DMS79 (cell line): ENCODE results near the gene KLHDC8A.
A peak's percentile ranks its signal among the peaks of the same experiment; 100 is the strongest.
"Not testable (repeated sequence)": the region's sequence is repeated elsewhere in the genome, so short reads cannot be mapped to it uniquely, and the experiment has no call there.

Experiments
- DNase-seq: peaks from one replicate; lab custom pipeline; 2025; lab: John Stamatoyannopoulos, UW

The KLHDC8A gene

DNA sequence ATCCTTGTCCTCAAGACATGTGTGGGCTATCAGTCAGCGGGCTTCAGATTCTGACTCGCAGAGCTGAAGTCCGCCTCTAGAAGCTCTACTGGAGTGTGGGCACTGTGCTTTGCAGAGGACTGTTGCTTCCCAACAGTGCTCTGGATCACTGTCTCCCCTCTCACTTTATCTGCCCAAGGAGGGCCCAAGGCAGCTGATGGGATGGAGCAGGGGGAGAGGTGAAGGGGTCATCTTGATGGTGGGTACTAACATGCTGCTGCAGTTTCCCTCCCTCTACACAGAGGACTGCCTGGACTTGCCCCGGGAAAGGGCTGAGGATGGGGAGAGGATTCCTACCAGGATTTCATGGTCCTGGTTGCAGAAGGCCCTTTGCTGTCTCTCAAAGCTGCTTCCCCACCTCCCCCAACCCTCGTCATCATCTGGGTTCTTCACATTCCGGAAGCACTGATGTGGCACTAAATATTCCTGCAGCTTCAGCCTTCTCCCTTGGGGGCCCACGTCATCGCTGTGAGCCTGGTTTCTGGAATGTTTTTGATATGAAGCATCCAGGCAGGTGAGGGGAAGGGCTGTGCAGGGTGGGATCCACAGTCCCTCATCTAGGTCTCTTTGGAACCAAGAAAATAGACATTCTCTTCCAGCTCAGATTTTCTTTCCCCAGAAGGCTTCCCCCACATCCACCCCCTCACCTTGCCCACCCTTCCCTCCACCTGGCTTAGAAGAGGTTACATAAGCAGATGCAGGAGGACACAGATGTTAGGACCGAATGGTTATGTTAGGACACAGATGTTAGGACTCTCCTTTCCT lies 58.3 kb downstream of the KLHDC8A start:
- DNase-seq: peak; percentile 66

DNA sequence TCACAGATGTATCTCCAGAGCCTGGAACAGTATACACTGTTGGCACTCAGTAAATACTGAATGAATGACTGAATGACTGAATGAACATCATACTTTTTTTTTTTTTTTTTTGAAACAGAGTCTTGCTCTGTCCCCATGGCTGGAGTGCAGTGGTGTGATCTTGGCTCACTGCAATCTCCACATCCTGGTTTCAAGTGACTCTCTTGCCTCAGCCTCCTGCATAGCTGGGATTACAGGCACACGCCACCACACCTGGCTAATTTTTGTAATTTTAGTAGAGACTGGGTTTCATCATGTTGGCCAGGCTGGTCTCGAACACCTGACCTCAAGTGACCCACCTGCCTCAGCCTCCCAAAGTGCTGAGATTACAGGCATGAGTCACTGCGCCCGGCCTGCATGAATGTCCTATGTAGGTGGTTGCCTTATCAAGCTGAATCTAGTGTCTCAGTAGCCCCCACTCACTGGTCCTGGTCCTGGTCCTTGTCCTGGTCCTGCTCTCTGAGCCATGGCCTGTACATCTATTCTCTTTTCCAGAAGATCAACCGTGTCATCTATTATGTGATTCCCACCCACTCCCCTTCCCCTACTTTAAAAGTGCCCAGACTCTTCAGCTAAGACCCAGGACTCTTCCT lies 59.1 kb downstream of the KLHDC8A start:
- DNase-seq: not testable (repeated sequence)

DNA sequence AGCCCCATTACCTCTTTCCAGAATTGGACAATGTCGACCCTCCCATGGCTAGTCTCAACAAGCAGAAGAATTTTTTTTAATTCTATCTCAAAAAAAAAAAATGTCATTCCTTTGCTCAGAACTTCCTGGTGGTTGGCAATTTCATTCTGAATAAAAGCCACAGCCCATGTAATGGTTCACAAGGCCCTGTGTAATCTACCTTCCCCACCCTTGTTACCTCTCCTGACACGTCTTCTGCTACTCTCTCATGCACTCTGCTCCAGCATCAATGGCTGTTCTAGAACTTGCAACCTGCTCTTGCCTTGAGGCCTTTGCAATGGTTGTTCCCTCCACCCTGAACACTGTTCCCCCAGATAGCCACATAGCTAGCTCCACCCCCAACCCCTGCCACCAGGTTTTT lies 60.6 kb downstream of the KLHDC8A start:
- no peak for DNase-seq

DNA sequence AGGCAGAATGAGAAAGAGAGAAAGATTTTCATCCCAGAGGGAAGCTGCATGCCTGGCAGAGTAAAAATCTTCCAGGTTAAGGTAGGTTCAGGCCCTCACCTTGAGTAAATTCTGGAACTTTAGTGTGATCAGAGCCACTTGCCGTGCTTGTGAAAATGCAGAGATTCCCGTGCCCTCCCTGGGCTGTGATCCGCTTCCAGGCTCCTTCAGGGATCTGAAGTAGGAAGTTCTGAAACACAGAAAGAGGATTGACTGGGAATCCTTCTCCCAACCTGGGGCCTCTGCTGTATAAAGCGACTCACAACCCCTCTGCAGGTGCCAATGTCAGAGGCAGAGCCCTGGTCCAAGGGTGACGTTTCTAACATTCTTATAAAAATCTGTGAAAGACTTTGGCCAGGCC lies 61.8 kb downstream of the KLHDC8A start:
- no peak for DNase-seq

DNA sequence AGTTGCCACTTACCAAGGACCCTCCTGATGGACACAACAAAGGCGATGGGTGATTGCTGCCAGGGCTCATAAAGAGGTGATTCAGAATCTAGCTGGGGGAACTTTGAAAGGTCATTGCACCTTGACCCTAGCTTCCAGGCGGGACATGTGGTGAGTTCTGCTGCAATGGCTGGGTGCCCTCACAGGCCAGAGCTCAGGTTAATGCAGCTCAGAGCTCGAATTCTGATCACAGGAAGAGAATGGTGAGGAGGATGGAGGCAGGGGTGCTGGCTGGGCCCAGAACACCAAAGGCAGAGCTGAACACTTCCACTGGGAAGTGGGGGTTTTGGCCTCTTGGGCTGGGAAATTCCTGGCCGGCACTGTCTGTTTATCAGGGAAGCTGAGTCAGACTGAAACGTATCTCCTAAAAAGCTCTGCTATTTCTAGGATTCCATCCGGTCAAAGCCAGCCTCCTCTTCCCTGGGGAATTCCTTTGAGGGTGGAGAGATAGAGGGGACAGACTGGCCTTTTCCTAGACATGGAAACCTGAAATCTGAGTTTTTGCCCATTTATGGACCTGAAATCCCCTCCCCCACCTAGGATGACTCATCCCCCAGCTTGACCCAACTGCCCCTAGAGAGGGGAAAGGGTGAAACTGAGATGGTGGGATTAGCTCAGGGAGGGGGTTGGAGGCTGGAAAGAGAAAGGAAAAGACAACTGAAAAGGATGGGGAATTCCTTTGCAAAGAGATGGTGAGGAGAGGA lies 62.4 kb downstream of the KLHDC8A start:
- DNase-seq: no peak

DNA sequence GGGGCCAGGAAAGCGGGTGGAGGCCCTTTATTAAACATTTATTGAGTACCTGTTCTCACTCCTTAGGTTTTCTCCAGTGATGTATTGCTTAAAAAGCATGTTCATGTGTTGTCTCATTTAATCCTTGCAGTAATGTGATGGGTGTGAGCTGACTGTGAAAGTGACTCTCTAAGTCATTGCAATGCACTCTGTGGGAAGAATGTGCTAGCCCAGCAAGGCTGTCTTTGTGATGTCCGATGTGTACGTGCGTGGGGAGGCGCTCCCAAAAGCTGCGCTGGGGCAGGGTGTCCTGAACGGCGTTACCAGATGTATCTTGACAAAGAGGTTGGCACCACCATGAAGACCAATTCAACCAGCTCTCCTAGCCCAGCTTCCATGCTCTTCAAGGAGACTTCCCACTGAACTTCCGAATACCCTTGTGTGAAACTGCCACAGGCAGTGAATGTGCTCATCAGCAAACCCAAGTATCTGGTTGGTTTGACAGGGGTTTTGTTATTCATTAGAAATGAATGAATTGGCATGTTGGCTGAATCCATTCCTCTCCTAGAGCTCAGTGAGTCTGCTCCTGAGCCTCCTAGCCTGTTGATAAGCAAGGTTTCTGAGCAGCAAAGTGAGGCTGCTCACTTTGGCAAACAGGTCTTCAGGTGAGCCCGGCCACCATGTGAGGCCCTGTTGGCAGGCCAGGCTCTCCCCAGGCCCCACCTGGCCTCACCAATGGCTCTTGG lies 63.2 kb downstream of the KLHDC8A start:
- DNase-seq: no peak

DNA sequence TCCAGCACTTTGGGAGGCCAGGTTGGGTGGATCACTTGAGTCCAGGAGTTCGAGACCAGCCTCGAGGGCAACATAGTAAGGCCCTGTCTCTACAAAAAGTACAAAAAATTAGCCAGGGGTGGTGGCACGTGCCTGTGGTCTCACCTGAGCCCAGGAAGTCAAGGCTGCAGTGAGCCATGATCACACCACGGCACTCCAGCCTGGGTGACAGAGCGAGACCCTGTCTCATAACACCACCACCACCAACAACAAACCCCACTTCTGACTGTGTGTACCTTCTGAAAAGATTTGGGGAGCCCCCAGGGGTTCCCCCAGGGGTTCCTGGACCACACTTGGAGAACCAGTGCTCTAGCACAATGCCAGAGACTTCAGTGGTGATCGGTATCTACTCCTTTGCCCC lies 65.1 kb downstream of the KLHDC8A start:
- DNase-seq: no peak

DNA sequence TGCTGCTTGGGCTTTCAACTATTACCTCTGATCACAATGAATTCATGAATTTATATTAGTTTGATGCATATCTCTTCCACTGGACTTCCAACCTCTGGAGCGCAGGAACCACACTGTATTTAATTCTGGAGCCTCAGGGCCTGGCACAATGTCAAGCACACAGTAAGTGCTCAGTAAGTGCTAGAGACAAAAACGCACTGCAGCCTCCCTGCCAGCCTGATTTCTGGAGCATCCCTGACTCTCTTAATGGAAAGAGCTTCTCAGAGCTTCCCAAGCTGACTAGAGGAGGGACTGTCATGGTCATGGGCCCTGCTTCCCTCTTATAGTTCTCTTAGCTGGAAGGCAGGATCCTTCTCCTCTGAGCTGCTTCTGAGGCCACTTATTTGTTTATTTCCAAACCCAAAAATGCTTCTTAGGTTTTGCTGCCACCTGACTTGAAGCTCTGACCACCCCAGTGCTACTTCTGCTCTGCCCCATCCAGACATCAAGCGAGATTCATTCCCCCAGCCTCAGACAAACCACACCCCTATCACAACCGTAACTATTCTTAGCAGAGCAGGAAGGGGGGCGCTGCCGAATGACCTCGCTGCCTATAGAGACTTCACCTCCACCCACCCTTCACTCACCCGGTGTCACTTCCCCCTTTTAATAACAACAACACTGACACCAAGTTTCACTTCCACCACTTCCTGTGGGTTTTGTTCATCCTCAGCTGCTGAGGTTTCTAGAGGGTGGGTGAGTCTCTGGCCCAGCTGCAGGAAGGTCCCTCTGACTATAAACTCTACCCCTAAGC lies 68.8 kb downstream of the KLHDC8A start:
- DNase-seq: no peak

DNA sequence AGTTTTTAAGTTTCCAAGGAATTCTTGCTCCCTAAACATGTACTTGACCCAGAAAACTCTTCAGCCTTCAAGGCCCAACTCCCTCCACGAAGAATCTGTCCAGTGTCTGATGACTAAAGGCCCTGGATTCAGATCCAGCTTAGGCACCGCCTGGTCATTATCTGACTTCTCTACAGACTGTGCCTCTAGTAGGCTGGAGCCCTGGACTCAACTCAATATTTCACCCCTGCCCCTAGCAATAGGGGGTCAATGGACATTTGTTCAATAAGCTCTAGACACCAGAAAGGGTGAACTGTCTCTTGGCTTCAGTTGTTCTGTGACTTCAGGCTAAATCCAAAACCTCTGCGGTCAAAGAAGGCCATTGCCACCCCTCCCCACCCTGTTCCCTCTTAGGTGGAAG lies 69.6 kb downstream of the KLHDC8A start:
- DNase-seq: no peak

DNA sequence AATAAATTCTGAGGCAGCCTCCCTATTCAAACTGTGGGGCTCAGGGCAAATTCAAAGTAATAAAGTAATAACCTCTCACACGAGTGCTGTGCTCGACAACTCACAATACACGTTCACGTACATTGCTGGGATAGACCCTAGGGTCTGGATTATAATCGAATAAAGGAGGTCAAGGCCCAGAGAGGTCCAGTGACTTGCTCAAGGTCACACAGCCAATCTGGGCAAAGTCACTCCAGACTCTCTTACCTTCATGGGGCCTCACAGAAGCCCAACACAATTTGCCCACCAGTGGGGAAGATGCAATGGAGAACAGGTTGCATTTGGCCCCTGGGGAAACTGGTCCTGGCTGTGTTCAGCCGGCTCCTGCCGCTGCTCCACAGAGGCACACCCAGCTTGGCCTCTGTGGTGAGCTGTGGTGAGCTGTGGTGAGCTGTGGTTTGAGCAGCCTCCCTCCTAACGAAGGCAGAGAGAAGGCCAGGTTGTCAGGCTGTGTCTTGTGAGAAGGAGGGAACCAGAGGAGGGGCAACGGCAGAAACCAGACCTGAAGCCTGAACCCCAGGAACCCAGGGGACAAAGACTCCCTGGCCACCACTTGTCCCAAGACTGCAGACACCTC lies 70.3 kb downstream of the KLHDC8A start:
- DNase-seq: no peak
